ENCODE results near the gene TMEM263.
A peak's percentile ranks its signal among the peaks of the same experiment; 100 is the strongest.
"Not testable (repeated sequence)": the region's sequence is repeated elsewhere in the genome, so short reads cannot be mapped to it uniquely, and the experiment has no call there.

The TMEM263 gene

GRCh38 chr12:106986135-106986534 is 30.4 kb downstream of the TMEM263 start:
- Histone ChIP-seq H3K36me3 (peaks cover 0 to 8% (median 0%) of the 10 kb centered on the region in 3 donors), H3K9me3 (no peaks in the 10 kb centered on the region), H3K27me3 (no peaks in the 10 kb centered on the region), H3K4me1 (peaks cover 0 to 40% (median 31%) of the 10 kb centered on the region in 4 donors), H3K27ac (peak overlapping the region; percentile 93 to 95), H3K4me3 (peak overlapping the region; percentile 69 to 81)
- DNase-seq = no peak
- no peak for TF ChIP-seq CTCF (IDR thresholded peaks at IDR 0.05)
- intact Hi-C loops (cut with DNase I; ENCODE audit: low total_unique reads) = loop anchor here (2.0 kb wide), 1 partner anchor 29 kb away; no protein-coding TSS in a partner anchor

GRCh38 chr12:106986625-106987389 is 31.1 kb downstream of the TMEM263 start, which contains the start of gene MTERF2:
Gene MTERF2 (minus strand): TSS chr12:106987146. CDS start chr12:106978714, 8,432 bp downstream.
- Histone ChIP-seq H3K27me3 (no peaks in the 10 kb centered on the region), H3K36me3 (peaks cover 0 to 8% (median 0%) of the 10 kb centered on the region in 3 donors), H3K4me1 (peaks cover 0 to 40% (median 31%) of the 10 kb centered on the region in 4 donors), H3K4me3 (peak within 1 kb of the TSS; percentile 69 to 81), H3K9me3 (no peaks in the 10 kb centered on the region), H3K27ac (peak within 1 kb of the TSS; percentile 93 to 95)
- no peak for TF ChIP-seq CTCF (IDR thresholded peaks at IDR 0.05)
- intact Hi-C loops (cut with DNase I; ENCODE audit: low total_unique reads) = loop anchor here (2.0 kb wide), 1 partner anchor 30 kb away; no protein-coding TSS in a partner anchor
- peak; percentile 94 to 97 for DNase-seq

GRCh38 chr12:106987846-106988245 is 32.1 kb downstream of the TMEM263 start:
- TF ChIP-seq CTCF (IDR thresholded peaks at IDR 0.05) = no peak
- Histone ChIP-seq H3K9me3 (no peaks in the 10 kb centered on the region), H3K27ac (peak overlapping the region; percentile 93 to 95), H3K4me3 (peak overlapping the region in 1 of 2 donors; percentile 81), H3K36me3 (peaks cover 0 to 8% (median 0%) of the 10 kb centered on the region in 3 donors), H3K4me1 (peaks cover 0 to 40% (median 31%) of the 10 kb centered on the region in 4 donors), H3K27me3 (no peaks in the 10 kb centered on the region)
- DNase-seq = no peak
- intact Hi-C loops (cut with DNase I; ENCODE audit: low total_unique reads) = loop anchor here (2.0 kb wide), 1 partner anchor 31 kb away; no protein-coding TSS in a partner anchor

DNA sequence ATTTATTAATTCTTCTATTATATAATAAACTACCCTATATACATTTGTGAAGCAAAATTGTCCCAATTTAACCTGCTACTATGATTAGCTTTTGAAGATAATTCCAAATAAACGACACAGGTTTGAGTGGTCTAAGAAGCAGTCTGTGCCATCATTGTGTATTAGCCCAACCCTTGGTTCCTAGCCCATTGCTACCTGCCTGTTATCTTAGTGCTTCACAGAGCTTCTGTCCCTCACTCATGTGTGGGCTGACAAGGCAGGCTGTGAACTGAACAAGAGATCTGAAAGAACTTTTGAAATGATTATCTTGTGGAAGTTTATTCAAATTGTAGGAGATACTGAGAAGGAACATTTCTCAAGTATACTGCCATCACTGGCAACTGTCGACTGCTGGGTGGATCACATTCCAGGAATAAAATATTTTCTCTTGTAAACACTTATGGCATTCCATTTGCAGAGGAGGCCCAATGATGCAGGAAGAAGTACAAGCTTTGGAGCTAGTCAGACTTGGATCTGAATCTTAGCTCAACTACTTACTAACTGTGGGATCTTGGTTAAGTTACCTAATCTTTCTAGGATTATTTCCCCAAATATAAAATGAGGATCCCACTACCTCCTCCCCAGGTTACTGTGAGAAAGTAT is 39.0 kb downstream of the TMEM263 start:
- peaks cover 0 to 16% (median 0%) of the 10 kb centered on the region in 4 donors for H3K4me1 ChIP-seq
- H3K4me3 ChIP-seq = no peak overlapping the region
- H3K9me3 ChIP-seq = no peaks in the 10 kb centered on the region
- no peak for DNase-seq
- no peaks in the 10 kb centered on the region for H3K27me3 ChIP-seq
- peak overlapping the region in 1 of 2 donors; percentile 42 for H3K27ac ChIP-seq
- H3K36me3 ChIP-seq = peaks cover 0 to 26% (median 7%) of the 10 kb centered on the region in 3 donors
- intact Hi-C loops (cut with DNase I; ENCODE audit: low total_unique reads) = no loop called here
- no peak for TF ChIP-seq CTCF (IDR thresholded peaks at IDR 0.05)

DNA sequence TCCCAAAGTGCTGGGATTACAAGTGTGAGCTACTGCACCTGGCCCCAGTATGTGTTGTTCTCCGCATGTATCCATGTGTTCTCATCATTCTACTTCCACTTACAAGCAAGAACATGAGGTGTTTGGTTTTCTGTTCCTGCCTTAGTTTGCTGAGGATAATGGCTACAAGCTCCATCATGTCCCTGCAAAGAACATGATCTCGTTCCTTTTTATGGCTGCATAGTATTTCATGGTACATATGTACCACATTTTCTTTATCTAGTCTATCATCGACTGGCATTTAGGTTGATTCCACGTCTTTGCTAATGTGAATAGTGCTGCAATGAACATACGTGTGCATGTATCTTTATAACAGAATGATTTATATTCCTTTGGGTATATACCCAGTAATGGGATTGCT is 40.4 kb downstream of the TMEM263 start:
- H3K27me3 ChIP-seq; intact Hi-C loops (cut with DNase I; ENCODE audit: low total_unique reads); H3K9me3 ChIP-seq; DNase-seq; H3K4me3 ChIP-seq; H3K27ac ChIP-seq: not testable (repeated sequence)
- Histone ChIP-seq H3K4me1 (peaks cover 0 to 13% (median 0%) of the 10 kb centered on the region in 4 donors), H3K36me3 (peaks cover 5 to 40% (median 16%) of the 10 kb centered on the region in 3 donors)

GRCh38 chr12:106997916-106998315 is 42.2 kb downstream of the TMEM263 start:
- TF ChIP-seq CTCF (IDR thresholded peaks at IDR 0.05) = no peak
- Histone ChIP-seq H3K36me3 (peaks cover 9 to 48% (median 23%) of the 10 kb centered on the region in 3 donors), H3K4me1 (peaks cover 0 to 13% (median 0%) of the 10 kb centered on the region in 4 donors), H3K4me3 (no peak overlapping the region), H3K27me3 (no peaks in the 10 kb centered on the region), H3K9me3 (no peaks in the 10 kb centered on the region), H3K27ac (no peak overlapping the region)
- intact Hi-C loops (cut with DNase I; ENCODE audit: low total_unique reads) = no loop called here
- no peak for DNase-seq

All from tibial artery (tissue), 4 donors.